Measurements from ENCODE around the gene DES.

DES gene

GRCh38 chr2:219421323-219421722 lies 3.1 kb downstream of the DES start:
- no peak for DNase-seq

GRCh38 chr2:219422952-219423534 lies 4.9 kb downstream of the DES start:
- DNase-seq: no peak

- DNase-seq: no peak
These were observed 5.6 kb downstream of the DES start for GRCh38 chr2:219423652-219424377.

DNA sequence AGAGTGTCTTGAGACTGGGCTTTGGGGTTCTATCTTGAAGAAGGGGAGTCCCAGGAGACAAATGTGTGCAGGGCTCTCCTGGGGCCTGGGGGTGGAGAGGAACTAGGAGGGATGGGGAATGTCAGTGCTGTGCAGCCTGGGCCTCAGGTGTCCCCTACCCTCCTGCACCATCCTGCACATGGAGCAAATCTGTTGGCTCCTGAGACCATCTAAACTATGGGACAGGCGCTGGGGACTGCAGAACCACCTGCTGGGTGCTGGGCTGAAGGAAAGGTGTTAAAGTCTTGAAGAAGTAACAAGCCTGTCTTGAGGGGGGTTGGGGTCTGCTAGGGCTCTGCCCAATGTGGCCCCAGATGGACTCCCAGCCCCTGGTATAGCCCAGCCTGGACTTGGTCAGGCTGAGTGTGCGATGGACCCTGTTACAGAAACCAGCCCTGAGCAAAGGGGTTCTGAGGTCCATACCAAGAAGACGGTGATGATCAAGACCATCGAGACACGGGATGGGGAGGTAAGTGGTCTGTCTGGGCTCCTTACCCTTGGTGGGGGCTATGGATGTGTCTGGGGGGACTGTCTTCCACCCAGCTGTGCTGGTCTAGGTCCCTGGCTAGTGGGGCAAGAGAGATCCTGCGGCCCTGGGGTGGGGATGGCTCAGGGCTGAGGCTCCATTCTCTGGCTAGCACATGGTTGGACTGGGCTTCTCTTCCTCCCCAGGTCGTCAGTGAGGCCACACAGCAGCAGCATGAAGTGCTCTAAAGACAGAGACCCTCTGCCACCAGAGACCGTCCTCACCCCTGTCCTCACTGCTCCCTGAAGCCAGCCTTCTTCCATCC lies 7.3 kb downstream of the DES start:
- DNase-seq: no peak

- no peak for DNase-seq
These were observed 7.9 kb downstream of the DES start for GRCh38 chr2:219426068-219426443.

GRCh38 chr2:219426534-219427136 lies 8.5 kb downstream of the DES start:
- no peak for DNase-seq

- no peak for DNase-seq
These were observed 10.3 kb downstream of the DES start for GRCh38 chr2:219428469-219428868.

DNA sequence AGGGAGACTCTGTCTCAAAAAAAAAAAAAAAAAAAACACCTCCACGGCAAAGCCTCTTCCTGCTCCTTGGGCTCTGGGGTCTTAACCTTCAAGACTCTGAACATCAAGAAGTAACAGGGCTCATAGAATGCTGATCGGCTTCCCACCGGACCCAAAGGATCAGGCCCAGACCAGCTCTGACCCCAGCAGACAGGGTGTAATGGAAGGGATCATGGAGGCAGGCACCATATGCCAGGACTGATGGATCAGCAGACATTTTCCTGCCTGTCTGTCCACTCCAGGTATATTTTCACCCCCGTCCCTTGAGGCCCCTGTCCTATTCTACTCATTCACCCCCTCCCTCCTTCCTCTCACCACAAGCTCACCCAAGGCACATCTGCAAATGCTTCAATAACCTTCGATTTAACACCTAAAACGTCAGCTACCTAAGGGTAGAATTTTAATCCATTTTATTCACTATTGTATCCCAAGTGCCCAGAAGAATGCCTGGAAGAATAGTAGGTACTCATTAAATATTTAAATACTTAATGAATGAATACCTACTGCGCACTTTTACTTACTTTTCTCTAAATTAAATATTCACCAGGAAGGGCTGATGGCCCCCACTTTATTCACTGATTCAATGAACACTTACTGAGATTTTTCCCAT lies 11.9 kb downstream of the DES start:
- no peak for DNase-seq

GRCh38 chr2:219430633-219431615 lies 12.7 kb downstream of the DES start:
- no peak for DNase-seq

DNA sequence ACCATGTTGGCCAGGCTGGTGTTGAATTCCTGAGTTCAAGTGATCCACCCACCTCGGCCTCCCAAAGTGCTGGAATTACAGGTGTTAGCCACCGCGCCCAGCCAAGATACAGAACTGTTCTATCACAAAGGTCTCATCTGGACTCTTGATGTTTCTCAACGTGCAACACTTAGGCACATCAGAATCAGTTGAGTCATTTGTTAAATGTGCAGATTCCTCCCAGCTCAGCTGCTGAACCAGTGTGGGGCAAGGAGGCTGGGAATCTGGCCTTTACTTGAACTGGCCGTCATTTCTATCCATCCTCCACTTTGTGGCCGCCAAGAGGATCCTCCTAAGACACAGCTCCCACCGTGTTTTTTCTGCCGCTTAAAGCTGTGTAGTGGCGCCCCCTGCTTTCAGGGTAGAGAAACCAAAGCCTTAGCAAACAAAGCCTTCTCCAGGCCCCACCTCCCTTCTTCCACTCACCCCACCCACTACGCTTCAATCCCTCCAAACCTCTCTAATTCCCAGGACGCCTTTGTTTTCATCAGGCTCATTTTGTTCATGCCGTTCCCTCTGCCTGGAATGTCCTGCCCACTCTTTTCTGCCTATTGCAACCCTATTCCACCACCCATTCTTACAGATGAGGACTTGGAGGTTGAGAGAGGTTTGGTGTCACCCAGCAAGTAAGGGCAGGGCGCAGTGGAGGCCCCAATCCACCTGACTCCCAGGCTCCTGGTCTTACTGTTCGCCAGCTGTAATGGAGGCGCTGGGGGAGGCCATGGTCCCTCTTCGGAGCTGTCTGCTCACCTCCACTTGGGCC lies 15.7 kb downstream of the DES start:
- DNase-seq: no peak

DNA sequence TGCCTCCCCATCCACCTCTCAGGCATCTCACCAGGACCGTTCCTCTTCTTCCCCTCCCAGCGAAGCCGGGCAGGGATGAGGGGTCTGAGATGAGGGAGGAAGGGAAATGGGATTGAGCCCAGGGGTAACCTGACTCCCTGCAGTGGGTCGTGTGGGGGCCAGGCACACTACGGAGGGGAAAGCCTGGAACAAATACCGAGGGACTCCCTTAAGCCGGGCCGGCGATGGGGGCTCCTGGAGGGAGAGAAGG lies 16.2 kb downstream of the DES start:
- DNase-seq: no peak

DNA sequence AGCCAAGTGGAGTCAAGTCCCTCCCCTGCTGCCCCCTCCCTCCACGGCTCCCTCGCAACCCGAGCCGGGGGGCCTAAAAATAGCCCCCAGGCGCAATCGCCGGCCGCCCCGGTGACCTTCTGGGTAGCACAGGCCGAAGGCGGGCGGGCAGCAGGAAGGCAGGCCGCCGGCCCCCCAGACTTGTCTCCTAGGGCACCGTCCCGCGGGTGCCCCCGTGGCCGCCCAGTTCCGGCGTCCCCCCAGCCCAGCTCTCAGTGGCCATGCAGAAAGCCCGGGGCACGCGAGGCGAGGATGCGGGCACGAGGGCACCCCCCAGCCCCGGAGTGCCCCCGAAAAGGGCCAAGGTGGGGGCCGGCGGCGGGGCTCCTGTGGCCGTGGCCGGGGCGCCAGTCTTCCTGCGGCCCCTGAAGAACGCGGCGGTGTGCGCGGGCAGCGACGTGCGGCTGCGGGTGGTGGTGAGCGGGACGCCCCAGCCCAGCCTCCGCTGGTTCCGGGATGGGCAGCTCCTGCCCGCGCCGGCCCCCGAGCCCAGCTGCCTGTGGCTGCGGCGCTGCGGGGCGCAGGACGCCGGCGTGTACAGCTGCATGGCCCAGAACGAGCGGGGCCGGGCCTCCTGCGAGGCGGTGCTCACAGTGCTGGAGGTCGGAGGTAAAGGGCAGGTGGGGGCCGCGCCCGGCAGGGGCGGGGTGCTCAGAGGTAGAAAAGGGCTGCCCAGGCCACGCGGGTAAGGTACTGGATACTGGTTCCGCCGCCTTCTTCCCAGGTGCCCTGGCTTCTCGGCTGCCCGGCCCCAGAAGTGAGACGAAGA lies 16.7 kb downstream of the DES start, which contains the start of gene SPEG:
Gene SPEG, plus strand, starts transcription at position 126 of the 808 bp plus-strand sequence. Its CDS starts 135 bp downstream, at position 261.
- no peak for DNase-seq

DNA sequence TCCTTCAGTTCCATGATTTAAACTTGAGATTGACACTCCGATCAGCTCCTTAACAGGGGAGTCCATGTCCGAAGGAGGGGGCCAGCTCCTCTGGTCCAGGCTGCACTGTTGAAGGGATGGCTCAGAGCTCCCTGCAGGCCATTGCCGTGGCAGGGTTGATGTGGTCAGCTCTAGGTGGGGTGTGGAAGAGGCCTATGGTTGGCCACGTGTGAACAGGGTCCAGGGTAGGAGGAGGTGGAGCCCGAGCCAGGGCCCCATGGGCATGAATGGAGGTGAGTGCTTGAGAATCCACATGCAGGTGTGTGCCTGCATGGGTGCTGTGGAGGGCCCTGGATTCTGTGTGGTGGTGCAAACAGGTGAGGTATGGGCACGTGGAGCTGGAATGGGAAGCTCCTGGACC lies 17.5 kb downstream of the DES start:
- DNase-seq: no peak

DNA sequence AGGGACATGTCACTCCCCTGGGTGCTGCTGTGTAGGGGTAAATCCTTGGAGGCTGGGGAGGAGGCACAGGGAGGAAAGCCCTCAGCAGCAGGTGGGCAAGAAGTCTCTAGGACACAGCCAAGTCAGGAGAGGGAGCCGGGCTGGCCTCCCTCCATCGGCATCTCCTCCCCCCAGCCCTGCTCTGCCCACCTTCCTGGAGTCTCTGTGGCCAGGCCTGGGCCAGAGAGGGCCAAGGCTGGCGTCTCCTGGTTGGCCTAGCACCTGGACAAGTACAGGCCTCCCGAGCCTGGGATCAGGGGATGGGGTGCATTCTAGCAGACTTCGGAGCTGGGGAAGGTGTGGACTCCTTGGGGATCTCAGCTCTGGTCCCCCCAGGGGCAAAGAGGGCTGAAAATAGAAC lies 18.3 kb downstream of the DES start:
- no peak for DNase-seq

DNA sequence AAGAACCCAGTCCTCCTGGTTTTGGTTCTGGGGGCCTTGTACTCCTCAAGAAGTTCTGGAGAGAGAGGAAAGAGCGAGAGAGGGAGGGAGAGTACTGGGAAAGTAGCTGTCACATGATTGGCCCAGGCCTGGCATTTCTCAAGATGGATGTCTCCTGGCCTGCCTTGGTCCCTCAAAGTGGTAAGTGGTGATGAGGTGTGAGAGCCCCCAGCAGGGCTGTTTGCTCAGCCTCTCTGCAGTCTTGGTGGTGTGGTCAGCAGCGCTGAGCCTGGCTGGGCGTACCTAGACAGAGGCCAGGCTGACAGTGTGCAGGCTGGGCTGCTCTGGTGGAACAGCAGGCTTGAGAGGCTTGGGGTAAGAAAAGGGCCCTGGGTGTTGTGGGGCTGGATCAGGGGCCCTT lies 19.0 kb downstream of the DES start:
- no peak for DNase-seq

- no peak for DNase-seq
These were observed 19.6 kb downstream of the DES start for GRCh38 chr2:219437690-219438206.

GRCh38 chr2:219438453-219438852 lies 20.3 kb downstream of the DES start:
- DNase-seq: no peak

- no peak for DNase-seq
These were observed 21.3 kb downstream of the DES start for GRCh38 chr2:219439506-219439905.

DNA sequence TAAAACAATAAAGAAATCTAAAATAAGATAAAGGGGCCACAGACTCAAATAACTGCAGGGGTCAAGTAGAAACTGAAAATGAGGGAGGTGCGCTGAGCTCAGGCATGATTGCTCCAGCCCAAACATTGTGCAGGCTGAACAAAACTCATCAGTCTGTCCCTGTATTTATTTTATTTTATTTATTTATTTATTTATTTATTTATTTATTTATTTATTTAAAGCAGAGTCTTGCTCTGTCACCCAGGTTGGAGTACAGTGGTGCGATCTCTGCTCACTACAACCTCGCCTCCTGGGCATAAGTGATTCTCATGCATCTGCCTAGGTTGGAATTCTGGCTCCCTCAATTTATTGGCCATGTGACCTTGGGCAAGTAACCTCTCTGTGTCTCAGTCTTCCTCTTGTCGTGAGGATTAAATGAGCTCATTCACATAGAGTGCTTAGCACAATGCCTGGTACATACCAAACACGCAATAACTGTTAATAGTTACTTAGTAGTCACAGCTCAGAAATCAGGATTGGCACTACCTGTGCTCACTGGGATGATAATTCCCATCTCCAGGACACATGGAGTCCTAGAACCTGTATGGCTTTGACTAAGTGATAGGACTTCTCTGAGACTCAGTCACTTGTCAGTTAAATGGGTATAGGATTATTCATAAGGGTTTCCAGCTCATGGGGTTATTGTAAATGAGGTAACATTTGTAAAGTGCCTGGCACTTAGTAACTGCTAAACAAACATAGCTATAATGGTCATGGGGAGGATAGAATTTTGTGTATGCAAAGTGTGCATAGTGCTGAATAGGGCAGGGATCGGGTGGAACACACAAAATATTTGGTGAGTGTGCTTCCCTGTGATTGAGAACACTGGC lies 22.4 kb downstream of the DES start:
- DNase-seq: no peak
